ENCODE results near the gene EPHA6.

- no peak for TF ChIP-seq POLR2A (IDR thresholded peaks at IDR 0.05; ENCODE audit: low read length)
- TF ChIP-seq GATA1 (IDR thresholded peaks at IDR 0.05; ENCODE audit: low read depth, low read length) = no peak
Measured at GRCh38 chr3:97301114-97301513, 486.7 kb downstream of the EPHA6 start.

Data from erythroblast (primary cell).